Keratinocyte (primary cell): Measurements from ENCODE around the gene FASTKD3.

Experiments
- CTCF ChIP-seq, 3 experiments: IDR thresholded peaks in 1 of 3; conservative IDR thresholded peaks in 1 of 3; optimal IDR thresholded peaks in 1 of 3; 2 replicates in 2 of 3; 3 replicates in 1 of 3; pipeline versions ENCODE3 to v1.5.1; 2011; ENCODE audit warnings: low read length in 3 of 3, mild to moderate bottlenecking in 3 of 3, moderate library complexity in 2 of 3, control low read depth in 1 of 3, inconsistent platforms in 1 of 3; ENCODE audit not compliant: insufficient read depth in 2 of 3; ENCODE audit errors: extremely low read depth in 1 of 3
- EZH2 ChIP-seq: IDR thresholded peaks from one replicate; pipeline ENCODE4 v1.6.1; 2012; ENCODE audit warnings: inconsistent platforms, mild to moderate bottlenecking, low read length, moderate library complexity

GRCh38 chr5:7857361-7857760 lies 11.5 kb downstream of the FASTKD3 start:
- TF ChIP-seq EZH2 (no peak), CTCF (optimal IDR thresholded peaks at IDR 0.05 in 1 of 3, IDR thresholded peaks at IDR 0.05 in 1 of 3, conservative IDR thresholded peaks at IDR 0.05 in 1 of 3; ENCODE audit: extremely low read depth in 1 of 3, insufficient read depth in 2 of 3, low read length in 3 of 3) (no peak)
